ENCODE data around the gene PIP5K1B.

The PIP5K1B gene

DNA sequence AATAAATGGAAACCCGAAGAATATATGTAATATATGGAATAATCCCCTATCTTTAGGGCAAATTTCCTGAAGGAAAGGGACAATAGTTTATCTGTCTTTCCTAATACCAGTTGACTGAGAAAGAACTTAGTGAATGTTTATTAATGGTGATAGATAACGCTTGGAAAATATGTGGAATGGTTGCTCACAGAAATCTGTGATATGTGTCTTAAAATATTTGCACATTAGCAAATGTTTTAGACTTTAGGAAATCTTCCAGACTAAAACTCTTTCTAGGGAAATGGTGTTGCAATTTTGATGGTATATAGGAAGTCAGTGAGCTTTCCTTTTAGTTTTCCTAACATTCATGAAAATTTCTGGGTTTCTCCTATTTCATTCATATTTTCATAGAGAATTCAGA is 90.4 kb downstream of the PIP5K1B start:
- TF ChIP-seq CEBPB (IDR thresholded peaks at IDR 0.05) (no peak), ZBTB7A (IDR thresholded peaks at IDR 0.05; ENCODE audit: low read depth) (no peak), RAD21 (IDR thresholded peaks at IDR 0.05; ENCODE audit: low read depth) (no peak), TCF12 (IDR thresholded peaks at IDR 0.05; ENCODE audit: low read depth) (no peak), TEAD4 (IDR thresholded peaks at IDR 0.05) (no peak)

GRCh38 chr9:68797116-68797515 is 92.1 kb downstream of the PIP5K1B start:
- TF ChIP-seq CEBPB (IDR thresholded peaks at IDR 0.05) (no peak), RAD21 (IDR thresholded peaks at IDR 0.05; ENCODE audit: low read depth) (no peak), YY1 (IDR thresholded peaks at IDR 0.05; ENCODE audit: low read depth) (no peak), CREB1 (IDR thresholded peaks at IDR 0.05; ENCODE audit: low read depth) (no peak), TEAD4 (IDR thresholded peaks at IDR 0.05) (no peak), NFIC (IDR thresholded peaks at IDR 0.05) (no peak), TAF1 (IDR thresholded peaks at IDR 0.05; ENCODE audit: low read depth) (no peak), ZBTB7A (IDR thresholded peaks at IDR 0.05; ENCODE audit: low read depth) (no peak)
- TF ChIP-seq, protein P1, sequence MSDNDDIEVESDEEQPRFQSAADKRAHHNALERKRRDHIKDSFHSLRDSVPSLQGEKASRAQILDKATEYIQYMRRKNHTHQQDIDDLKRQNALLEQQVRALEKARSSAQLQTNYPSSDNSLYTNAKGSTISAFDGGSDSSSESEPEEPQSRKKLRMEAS (IDR thresholded peaks at IDR 0.05), result no peak
- TF ChIP-seq, protein P2, sequence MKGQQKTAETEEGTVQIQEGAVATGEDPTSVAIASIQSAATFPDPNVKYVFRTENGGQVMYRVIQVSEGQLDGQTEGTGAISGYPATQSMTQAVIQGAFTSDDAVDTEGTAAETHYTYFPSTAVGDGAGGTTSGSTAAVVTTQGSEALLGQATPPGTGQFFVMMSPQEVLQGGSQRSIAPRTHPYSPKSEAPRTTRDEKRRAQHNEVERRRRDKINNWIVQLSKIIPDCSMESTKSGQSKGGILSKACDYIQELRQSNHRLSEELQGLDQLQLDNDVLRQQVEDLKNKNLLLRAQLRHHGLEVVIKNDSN (IDR thresholded peaks at IDR 0.05), result no peak

DNA sequence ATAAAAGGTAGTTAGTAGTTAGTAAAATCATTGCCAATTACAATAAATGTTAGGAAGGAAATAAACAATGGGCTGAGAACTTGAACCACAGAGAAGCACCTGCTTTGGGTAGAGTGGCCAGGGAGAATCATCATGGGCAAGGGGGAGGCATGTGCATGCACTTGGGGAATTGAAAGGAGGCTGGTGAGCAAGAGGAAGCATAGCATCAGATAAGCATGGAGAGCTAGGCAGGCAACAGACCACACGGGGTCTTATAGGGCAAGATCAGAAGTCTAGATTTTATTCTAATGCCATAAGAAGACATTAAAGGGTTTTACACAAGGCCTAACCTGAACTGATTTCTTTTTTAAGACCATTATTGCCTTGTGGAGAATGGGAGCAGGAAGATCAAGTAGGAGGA is 93.4 kb downstream of the PIP5K1B start:
- no peak for TF ChIP-seq TCF12 (IDR thresholded peaks at IDR 0.05; ENCODE audit: low read depth)
- TF ChIP-seq EP300 (IDR thresholded peaks at IDR 0.05; ENCODE audit: borderline replicate concordance), result no peak
- no peak for TF ChIP-seq CEBPB (IDR thresholded peaks at IDR 0.05)
- TF ChIP-seq TAF1 (IDR thresholded peaks at IDR 0.05; ENCODE audit: low read depth), result no peak
- TF ChIP-seq, protein P1 (IDR thresholded peaks at IDR 0.05), result no peak
- TF ChIP-seq TEAD4 (IDR thresholded peaks at IDR 0.05), result no peak
- no peak for TF ChIP-seq RAD21 (IDR thresholded peaks at IDR 0.05; ENCODE audit: low read depth)
- TF ChIP-seq ZBTB7A (IDR thresholded peaks at IDR 0.05; ENCODE audit: low read depth), result no peak
- TF ChIP-seq CREB1 (IDR thresholded peaks at IDR 0.05; ENCODE audit: low read depth), result no peak
- TF ChIP-seq YY1 (IDR thresholded peaks at IDR 0.05; ENCODE audit: low read depth), result no peak
- no peak for TF ChIP-seq FOXM1 (IDR thresholded peaks at IDR 0.05; ENCODE audit: borderline replicate concordance, low read depth)
- no peak for TF ChIP-seq NFIC (IDR thresholded peaks at IDR 0.05)
- no peak for TF ChIP-seq EGR1 (IDR thresholded peaks at IDR 0.05)

DNA sequence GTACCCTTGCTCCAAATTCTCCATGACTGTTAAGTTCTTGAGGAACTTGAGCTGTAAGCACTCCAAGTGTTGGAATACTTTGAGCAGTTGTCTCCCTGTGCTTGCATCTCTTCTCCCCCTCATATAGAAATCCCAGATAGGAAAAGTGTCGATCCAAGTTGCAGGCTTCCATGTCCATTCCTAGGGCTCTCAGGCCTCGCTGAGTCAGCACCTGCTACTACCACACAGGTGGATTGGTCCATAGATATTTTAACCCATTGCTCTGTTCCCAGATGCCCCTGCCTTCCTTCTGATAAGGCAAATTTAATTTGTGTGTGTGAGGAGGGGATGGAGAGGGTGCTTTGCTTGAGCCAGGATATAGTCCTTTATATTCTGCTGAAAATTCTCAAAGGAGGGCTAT is 95.8 kb downstream of the PIP5K1B start:
- no peak for TF ChIP-seq TAF1 (IDR thresholded peaks at IDR 0.05; ENCODE audit: low read depth)
- TF ChIP-seq EGR1 (IDR thresholded peaks at IDR 0.05), result no peak
- TF ChIP-seq CREB1 (IDR thresholded peaks at IDR 0.05; ENCODE audit: low read depth), result no peak
- TF ChIP-seq EP300 (IDR thresholded peaks at IDR 0.05; ENCODE audit: borderline replicate concordance), result no peak
- no peak for TF ChIP-seq ZBTB7A (IDR thresholded peaks at IDR 0.05; ENCODE audit: low read depth)
- no peak for TF ChIP-seq NFIC (IDR thresholded peaks at IDR 0.05)
- no peak for TF ChIP-seq REST (IDR thresholded peaks at IDR 0.05; ENCODE audit: low read depth)
- TF ChIP-seq TCF12 (IDR thresholded peaks at IDR 0.05; ENCODE audit: low read depth), result no peak
- TF ChIP-seq, protein P1 (IDR thresholded peaks at IDR 0.05), result no peak
- TF ChIP-seq, protein P2 (IDR thresholded peaks at IDR 0.05), result no peak
- TF ChIP-seq YY1 (IDR thresholded peaks at IDR 0.05; ENCODE audit: low read depth), result no peak
- no peak for TF ChIP-seq FOXM1 (IDR thresholded peaks at IDR 0.05; ENCODE audit: borderline replicate concordance, low read depth)
- TF ChIP-seq CEBPB (IDR thresholded peaks at IDR 0.05), result no peak
- no peak for TF ChIP-seq TEAD4 (IDR thresholded peaks at IDR 0.05)
- no peak for TF ChIP-seq RAD21 (IDR thresholded peaks at IDR 0.05; ENCODE audit: low read depth)

DNA sequence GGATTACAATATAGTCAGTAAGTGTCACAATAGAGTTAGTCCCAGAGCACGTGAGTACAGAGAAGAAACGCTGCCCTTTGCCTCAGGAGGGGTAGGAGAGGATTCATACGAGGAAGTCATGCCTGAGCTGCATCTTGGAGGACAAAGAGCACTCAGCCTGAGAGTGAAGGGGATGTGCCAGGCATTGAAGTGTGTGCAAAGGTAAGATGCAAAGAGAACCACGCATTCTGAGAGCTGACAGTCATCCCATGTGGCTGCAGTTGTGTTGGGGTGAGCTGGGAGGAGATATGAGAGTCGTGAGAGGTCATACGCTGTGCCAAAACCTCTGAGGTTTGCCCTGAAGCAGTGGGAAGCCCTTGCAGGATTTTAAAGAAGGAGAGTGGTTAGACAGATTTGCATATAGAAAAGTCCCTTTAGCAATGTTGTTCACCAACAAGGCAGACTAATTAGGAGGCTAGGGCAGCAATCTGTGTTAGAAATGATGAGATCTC is 97.5 kb downstream of the PIP5K1B start:
- no peak for TF ChIP-seq NFIC (IDR thresholded peaks at IDR 0.05)

GRCh38 chr9:68804911-68805889 is 100.2 kb downstream of the PIP5K1B start:
- no peak for TF ChIP-seq TCF12 (IDR thresholded peaks at IDR 0.05; ENCODE audit: low read depth)
- TF ChIP-seq, protein P2 (IDR thresholded peaks at IDR 0.05), result no peak
- TF ChIP-seq EP300 (IDR thresholded peaks at IDR 0.05; ENCODE audit: borderline replicate concordance), result no peak
- no peak for TF ChIP-seq TEAD4 (IDR thresholded peaks at IDR 0.05)
- TF ChIP-seq ZBTB7A (IDR thresholded peaks at IDR 0.05; ENCODE audit: low read depth), result no peak
- no peak for TF ChIP-seq FOXM1 (IDR thresholded peaks at IDR 0.05; ENCODE audit: borderline replicate concordance, low read depth)
- no peak for TF ChIP-seq RAD21 (IDR thresholded peaks at IDR 0.05; ENCODE audit: low read depth)
- TF ChIP-seq TAF1 (IDR thresholded peaks at IDR 0.05; ENCODE audit: low read depth), result no peak
- TF ChIP-seq, protein P1 (IDR thresholded peaks at IDR 0.05), result no peak
- no peak for TF ChIP-seq YY1 (IDR thresholded peaks at IDR 0.05; ENCODE audit: low read depth)
- no peak for TF ChIP-seq CREB1 (IDR thresholded peaks at IDR 0.05; ENCODE audit: low read depth)
- no peak for TF ChIP-seq REST (IDR thresholded peaks at IDR 0.05; ENCODE audit: low read depth)
- TF ChIP-seq EGR1 (IDR thresholded peaks at IDR 0.05), result no peak
- TF ChIP-seq CEBPB (IDR thresholded peaks at IDR 0.05), result no peak
- TF ChIP-seq NFIC (IDR thresholded peaks at IDR 0.05), result no peak
